IMR-90 (cell line): Measurements from ENCODE around the gene UNC50. TPM values are rescaled to one million over a fixed set of nuclear protein-coding genes. Genes with fewer than 3 reads are reported as not detected.

Experiments
- ATAC-seq: fragments of 200-7000 bp; cut with Tn5 transposase; 2 replicates; pipeline ENCODE4 v1.9.1; 2020; ENCODE audit warnings: low read depth, mild to moderate bottlenecking, moderate library complexity
- BruUV-seq: library from RNA; stranded (reverse); fragments of 400-500 nt; replicated peaks from 2 replicates; lab custom pipeline; 2021; lab: Mats Ljungman, UMichigan
- CTCF ChIA-PET: fragments of 300-600 bp; formaldehyde crosslinking; extraction: SDS; loops from one replicate; lab custom pipeline; 2021; ENCODE audit warnings: antibody characterized with exemption; lab: Yijun Ruan, JAX
- POLR2A ChIA-PET: fragments of 300-600 bp; sonication (Branson Sonifier 250); formaldehyde crosslinking; loops from one replicate; lab custom pipeline; 2022; ENCODE audit warnings: antibody characterized with exemption; ENCODE audit not compliant: unreplicated experiment; lab: Charles Lee
- DNase-seq: peaks from one replicate; pipeline ENCODE4 v3.0.0; 2013
- H2AFZ ChIP-seq: replicated peaks from 2 replicates; pipeline ENCODE3; 2013; ENCODE audit warnings: low read length, mild to moderate bottlenecking; ENCODE audit not compliant: poor library complexity
- H2AK5ac ChIP-seq: 2 replicates; pipeline ENCODE4 v1.6.1; 2013; ENCODE audit warnings: low read depth, low read length, inconsistent platforms
- H2AK9ac ChIP-seq: replicated peaks from 2 replicates; pipeline ENCODE3; 2013; ENCODE audit warnings: mild to moderate bottlenecking, low read depth, low read length, moderate library complexity; ENCODE audit not compliant: poor library complexity
- H2BK120ac ChIP-seq: 2 replicates; pipeline ENCODE4 v1.6.1; 2013; ENCODE audit warnings: low read depth, low read length, inconsistent platforms
- H2BK15ac ChIP-seq: 3 replicates; pipeline ENCODE4 v1.6.1; 2013; ENCODE audit warnings: low read depth, low read length, inconsistent platforms
- H2BK20ac ChIP-seq: 2 replicates; pipeline ENCODE4 v1.6.1; 2013; ENCODE audit warnings: low read depth, mild to moderate bottlenecking, inconsistent platforms, low read length, moderate library complexity
- H2BK5ac ChIP-seq: 2 replicates; pipeline ENCODE4 v1.6.1; 2013; ENCODE audit warnings: mild to moderate bottlenecking, low read depth, low read length, inconsistent platforms; ENCODE audit not compliant: poor library complexity, severe bottlenecking
- H3K14ac ChIP-seq: replicated peaks from 2 replicates; pipeline ENCODE4 v1.6.1; 2013; ENCODE audit warnings: low read depth, low read length, inconsistent platforms
- H3K18ac ChIP-seq: 2 replicates; pipeline ENCODE4 v1.6.1; 2013; ENCODE audit warnings: low read depth, low read length, control low read depth
- H3K23ac ChIP-seq: 2 replicates; pipeline ENCODE4 v1.6.1; 2013; ENCODE audit warnings: low read depth, low read length, inconsistent platforms
- H3K27ac ChIP-seq: 2 replicates; pipeline ENCODE4 v1.5.1; 2013; ENCODE audit warnings: mild to moderate bottlenecking, control low read depth, low read length; ENCODE audit not compliant: insufficient read depth
- H3K27me3 ChIP-seq: 2 replicates; pipeline ENCODE4 v1.6.1; 2013; ENCODE audit warnings: low read length; ENCODE audit not compliant: control insufficient read depth, insufficient read depth
- H3K36me3 ChIP-seq: 2 replicates; pipeline ENCODE4 v1.6.1; 2013; ENCODE audit warnings: low read length, mixed read lengths; ENCODE audit not compliant: control insufficient read depth, insufficient read depth
- H3K4ac ChIP-seq: 2 replicates; pipeline ENCODE4 v1.6.1; 2013; ENCODE audit warnings: low read depth, low read length, inconsistent platforms
- H3K4me1 ChIP-seq: 2 replicates; pipeline ENCODE4 v1.6.1; 2013; ENCODE audit warnings: low read length, mixed read lengths; ENCODE audit not compliant: control insufficient read depth, insufficient read depth
- H3K4me2 ChIP-seq: 2 replicates; pipeline ENCODE4 v1.6.1; 2013; ENCODE audit warnings: low read depth, mild to moderate bottlenecking, control low read depth, low read length, moderate library complexity
- H3K4me3 ChIP-seq: 2 replicates; pipeline ENCODE4 v1.5.1; 2013; ENCODE audit warnings: low read depth, mild to moderate bottlenecking, control low read depth, low read length, moderate library complexity; ENCODE audit not compliant: insufficient read depth
- H3K56ac ChIP-seq: 2 replicates; pipeline ENCODE4 v1.6.1; 2013; ENCODE audit warnings: low read length, inconsistent platforms; ENCODE audit not compliant: insufficient read depth; ENCODE audit errors: extremely low read depth
- H3K79me1 ChIP-seq, 2 experiments: 2 replicates each; pipeline ENCODE4 v1.6.1; 2013; ENCODE audit warnings: low read length in 2 of 2, inconsistent platforms in 1 of 2, low read depth in 1 of 2
- H3K9ac ChIP-seq: 2 replicates; pipeline ENCODE4 v1.6.1; 2013; ENCODE audit warnings: low read depth, low read length, control low read depth
- H3K9me1 ChIP-seq: 2 replicates; pipeline ENCODE4 v1.6.1; 2013; ENCODE audit warnings: low read length, inconsistent platforms; ENCODE audit not compliant: insufficient read depth
- H3K9me3 ChIP-seq: 2 replicates; pipeline ENCODE4 v1.6.1; 2013; ENCODE audit warnings: low read length; ENCODE audit not compliant: control insufficient read depth, insufficient read depth
- H4K20me1 ChIP-seq: 2 replicates; pipeline ENCODE4 v1.6.1; 2013; ENCODE audit warnings: low read length, inconsistent platforms; ENCODE audit not compliant: insufficient read depth
- H4K5ac ChIP-seq: 2 replicates; pipeline ENCODE4 v1.6.1; 2013; ENCODE audit warnings: mild to moderate bottlenecking, low read depth, low read length, control low read depth
- H4K8ac ChIP-seq, 2 experiments: 2 replicates each; pipeline ENCODE4 v1.6.1; 2013; ENCODE audit warnings: low read depth in 2 of 2, low read length in 2 of 2, control low read depth in 1 of 2, inconsistent platforms in 1 of 2
- H4K91ac ChIP-seq: 2 replicates; pipeline ENCODE4 v1.6.1; 2013; ENCODE audit warnings: low read depth, low read length, inconsistent platforms; ENCODE audit not compliant: insufficient read depth
- MAFK ChIP-seq: IDR thresholded peaks from 2 replicates; pipeline ENCODE4 v1.6.1; 2012; ENCODE audit warnings: low read depth, low read length, improper control_type of control experiment
- MXI1 ChIP-seq: IDR thresholded peaks from 2 replicates; pipeline ENCODE4 v1.6.1; 2012; ENCODE audit warnings: low read depth, mild to moderate bottlenecking, low read length, moderate library complexity, borderline replicate concordance
- NFE2L2 ChIP-seq: fragments of 150-350 bp; IDR thresholded peaks from 2 replicates; pipeline ENCODE4 v1.6.1; 2016; ENCODE audit warnings: low read depth, mild to moderate bottlenecking, low read length
- RAD21 ChIP-seq: IDR thresholded peaks from 2 replicates; pipeline ENCODE4 v1.6.1; 2012; ENCODE audit warnings: low read length, improper control_type of control experiment
- WGBS, 2 experiments: methylation state at CpG; one replicate each; pipeline versions ENCODE4 v1.1.5 to v1.1.7; 2013; ENCODE audit warnings: missing lambda C conversion rate in 2 of 2; ENCODE audit not compliant: insufficient read length in 1 of 2; ENCODE audit errors: extremely low coverage in 2 of 2; 5-methylcytosine and 5-hydroxymethylcytosine counted together
- dilution Hi-C: fragments of 300-500 bp; cut with HindIII; formaldehyde crosslinking; loops from one replicate; pipeline ENCODE4 v1.14.3; 2018; ENCODE audit warnings: low sequenced_read_pairs; ENCODE audit not compliant: unreplicated experiment
- in situ Hi-C: fragments of 300-500 bp; cut with MboI; formaldehyde crosslinking; loops from 3 replicates; pipeline ENCODE4 v1.14.3; 2019; ENCODE audit warnings: low sequenced_read_pairs, inconsistent platforms, mixed read lengths
- intact Hi-C: fragments of 100-400 bp; cut with micrococcal nuclease; formaldehyde crosslinking; loops from 2 replicates; pipeline ENCODE4 v1.10.0; 2022
- polyA plus RNA-seq, 3 experiments: library from polyadenylated mRNA; depleted of rRNA; stranded (reverse); fragments of >200 nt; gene quantifications; 2 replicates each; pipeline ENCODE4 v1.2.3, GENCODE V29; 2012; ENCODE audit warnings: low replicate concordance in 1 of 3
- total RNA-seq: library from RNA; depleted of rRNA; stranded (reverse); fragments of >200 nt; gene quantifications from 2 replicates; pipeline ENCODE4 v1.2.3, GENCODE V29; 2012

UNC50 gene
- total and polyA plus RNA-seq, 2 of the 4 experiments (the other 2 are of a cell fraction): 18.3 to 34.1 TPM

GRCh38 chr2:98582523-98582922 is 25.9 kb upstream of the UNC50 start:
- in situ Hi-C loops: no loop called here
- H4K91ac ChIP-seq: no peak overlapping the region
- H2BK5ac ChIP-seq: no peak overlapping the region
- H3K23ac ChIP-seq: no peak overlapping the region
- H3K9me1 ChIP-seq: no peaks in the 10 kb centered on the region; the same call in 1 of the 2 replicates
- ChIA-PET CTCF (no interaction called here), POLR2A (no interaction called here)
- H3K56ac ChIP-seq: no peak overlapping the region
- no peak overlapping the region for H3K4me2 ChIP-seq
- no peak overlapping the region for H3K18ac ChIP-seq
- H3K36me3 ChIP-seq: peaks cover 13% of the 10 kb centered on the region
- dilution Hi-C loops: no loop called here
- 92% methylated on average over 4 of the region's 9 CpGs; no CpG with 5 or more reads in 1 of the 2 experiments for WGBS, 2 experiments
- no peaks in the 10 kb centered on the region for H3K27me3 ChIP-seq
- no peak overlapping the region for H3K4ac ChIP-seq
- no peaks in the 10 kb centered on the region for H3K9me3 ChIP-seq
- no peak overlapping the region for H3K14ac ChIP-seq
- no peak overlapping the region for H3K4me3 ChIP-seq
- intact Hi-C loops: no loop called here
- H3K27ac ChIP-seq: no peak overlapping the region
- no peak overlapping the region for H2AK5ac ChIP-seq
- H3K79me1 ChIP-seq: no peaks in the 10 kb centered on the region
- TF ChIP-seq RAD21 (no peak), MAFK (no peak), NFE2L2 (no peak), MXI1 (no peak)
- no peak overlapping the region for H2AK9ac ChIP-seq
- no peak overlapping the region for H2BK20ac ChIP-seq
- no TSS peak for BruUV-seq
- H4K5ac ChIP-seq: no peak overlapping the region
- no peak overlapping the region for H2AFZ ChIP-seq
- H2BK120ac ChIP-seq: no peak overlapping the region
- no peak overlapping the region for H4K8ac ChIP-seq
- H3K4me1 ChIP-seq: no peaks in the 10 kb centered on the region
- no peak overlapping the region for H3K9ac ChIP-seq
- no peaks in the 10 kb centered on the region for H4K20me1 ChIP-seq
- ATAC-seq (no peak), DNase-seq (no peak)
- no peak overlapping the region for H2BK15ac ChIP-seq
